ENCODE measurements around the gene NWD2.

- TF ChIP-seq CTCF (IDR thresholded peaks at IDR 0.05) (no peak), POLR2A (IDR thresholded peaks at IDR 0.05) (no peak)
These were observed 209.7 kb downstream of the NWD2 start for GRCh38 chr4:37453999-37454800.

Data from adrenal gland (tissue), 5 donors.